ENCODE data around the gene GABPB2. TPM values are rescaled to one million over a fixed set of nuclear protein-coding genes. Genes with fewer than 3 reads are reported as not detected.

The GABPB2 gene
- total RNA-seq, 1 experiment from 2014 or later = 12.5 TPM

GRCh38 chr1:151132335-151133017 lies 61.9 kb downstream of the GABPB2 start:
- Histone ChIP-seq H3K4me3 (ENCODE audit: low read depth, low read length, poor library complexity, severe bottlenecking) (no peak overlapping the region), H3K36me3 (ENCODE audit: insufficient read depth, low read length, poor library complexity, severe bottlenecking) (no peaks in the 10 kb centered on the region)
- CTCF ChIA-PET = no interaction called here

GRCh38 chr1:151133018-151133806 lies 62.7 kb downstream of the GABPB2 start:
- BruUV-seq (replicated peaks) = no TSS peak
- DNase-seq (ENCODE audit: low spot score) = no peak
- ChIA-PET CTCF (no interaction called here), POLR2A (ENCODE audit: low non-redundant PET) (no interaction called here)
- H3K27ac ChIP-seq (ENCODE audit: low read depth, low read length, poor library complexity, severe bottlenecking) = no peak overlapping the region
- H3K9me3 ChIP-seq (ENCODE audit: low read depth, low read length, poor library complexity, severe bottlenecking) = no peaks in the 10 kb centered on the region
- H3K27me3 ChIP-seq (replicated peaks; ENCODE audit: insufficient read depth, low read depth, low read length, poor library complexity) = no peaks in the 10 kb centered on the region
- no peak overlapping the region for H3K4me3 ChIP-seq (ENCODE audit: low read depth, low read length, poor library complexity, severe bottlenecking)
- TF ChIP-seq EZH2 (IDR thresholded peaks at IDR 0.05; ENCODE audit: borderline replicate concordance, low read depth, low read length, poor library complexity, severe bottlenecking) = no peak
- no peak for TF ChIP-seq CTCF (conservative IDR thresholded peaks at IDR 0.05; ENCODE audit: low read depth, low read length)
- H3K36me3 ChIP-seq (ENCODE audit: insufficient read depth, low read length, poor library complexity, severe bottlenecking) = no peaks in the 10 kb centered on the region
- intact Hi-C loops (cut with micrococcal nuclease; ENCODE audit: unreplicated experiment) = loop anchor here (5.0 kb wide), 1 partner anchor 36 kb away; no protein-coding TSS in a partner anchor
- no peaks in the 10 kb centered on the region for H3K4me1 ChIP-seq (ENCODE audit: insufficient read depth, low read length, poor library complexity, severe bottlenecking)

More at GRCh38 chr1:151132335-151133017, 61.9 kb downstream of the GABPB2 start:
- Histone ChIP-seq H3K27ac (ENCODE audit: low read depth, low read length, poor library complexity, severe bottlenecking) (no peak overlapping the region), H3K27me3 (replicated peaks; ENCODE audit: insufficient read depth, low read depth, low read length, poor library complexity) (no peaks in the 10 kb centered on the region), H3K4me1 (ENCODE audit: insufficient read depth, low read length, poor library complexity, severe bottlenecking) (no peaks in the 10 kb centered on the region), H3K9me3 (ENCODE audit: low read depth, low read length, poor library complexity, severe bottlenecking) (no peaks in the 10 kb centered on the region)
- TF ChIP-seq CTCF (conservative IDR thresholded peaks at IDR 0.05; ENCODE audit: low read depth, low read length) (no peak), EZH2 (IDR thresholded peaks at IDR 0.05; ENCODE audit: borderline replicate concordance, low read depth, low read length, poor library complexity, severe bottlenecking) (no peak)
- no TSS peak for BruUV-seq (replicated peaks)
- intact Hi-C loops (cut with micrococcal nuclease; ENCODE audit: unreplicated experiment) = loop anchor here (5.0 kb wide), 1 partner anchor 35 kb away; no protein-coding TSS in a partner anchor
- DNase-seq (ENCODE audit: low spot score) = no peak
- POLR2A ChIA-PET (ENCODE audit: low non-redundant PET) = no interaction called here

- Histone ChIP-seq H3K27me3 (replicated peaks; ENCODE audit: insufficient read depth, low read depth, low read length, poor library complexity) (no peaks in the 10 kb centered on the region), H3K4me1 (ENCODE audit: insufficient read depth, low read length, poor library complexity, severe bottlenecking) (no peaks in the 10 kb centered on the region), H3K27ac (ENCODE audit: low read depth, low read length, poor library complexity, severe bottlenecking) (no peak overlapping the region), H3K4me3 (ENCODE audit: low read depth, low read length, poor library complexity, severe bottlenecking) (no peak overlapping the region), H3K9me3 (ENCODE audit: low read depth, low read length, poor library complexity, severe bottlenecking) (no peaks in the 10 kb centered on the region), H3K36me3 (ENCODE audit: insufficient read depth, low read length, poor library complexity, severe bottlenecking) (no peaks in the 10 kb centered on the region)
- no TSS peak for BruUV-seq (replicated peaks)
- DNase-seq (ENCODE audit: low spot score) = no peak
- TF ChIP-seq EZH2 (IDR thresholded peaks at IDR 0.05; ENCODE audit: borderline replicate concordance, low read depth, low read length, poor library complexity, severe bottlenecking) (no peak), CTCF (conservative IDR thresholded peaks at IDR 0.05; ENCODE audit: low read depth, low read length) (no peak)
- POLR2A ChIA-PET (ENCODE audit: low non-redundant PET) = no interaction called here
- CTCF ChIA-PET = no interaction called here
- intact Hi-C loops (cut with micrococcal nuclease; ENCODE audit: unreplicated experiment) = loop anchor here (5.0 kb wide), 1 partner anchor 37 kb away; no protein-coding TSS in a partner anchor
These were observed 63.8 kb downstream of the GABPB2 start for GRCh38 chr1:151134396-151134795.
